Hepatocyte (in vitro differentiated cells): Measurements from ENCODE around the gene CCNK. TPM values are rescaled to one million over a fixed set of nuclear protein-coding genes. Genes with fewer than 3 reads are reported as not detected.

ENCODE experiments used
- DNase-seq: peaks from one replicate; pipeline ENCODE4 v3.0.0-alpha.2; 2016; ENCODE audit warnings: low spot score
- H2AFZ ChIP-seq: fragments of 200-600 bp; sonication (generic); 2 replicates; pipeline ENCODE4 v1.6.0; 2016; ENCODE audit warnings: antibody characterized with exemption, mild to moderate bottlenecking
- H3K27ac ChIP-seq: fragments of 200-600 bp; sonication (generic); 2 replicates; pipeline ENCODE4 v1.5.1; 2016; ENCODE audit warnings: mild to moderate bottlenecking
- H3K27me3 ChIP-seq: fragments of 200-600 bp; sonication (generic); 2 replicates; pipeline ENCODE4 v1.6.1; 2016
- H3K36me3 ChIP-seq: fragments of 200-600 bp; sonication (generic); replicated peaks from 2 replicates; pipeline ENCODE4 v1.5.1; 2016; ENCODE audit warnings: low read depth; ENCODE audit not compliant: insufficient read depth
- H3K4me1 ChIP-seq: fragments of 200-600 bp; sonication (generic); 2 replicates; pipeline ENCODE4 v1.5.1; 2016; ENCODE audit warnings: mild to moderate bottlenecking, moderate library complexity; ENCODE audit not compliant: insufficient read depth
- H3K4me2 ChIP-seq: fragments of 200-600 bp; sonication (generic); 2 replicates; pipeline ENCODE4 v1.6.0; 2016
- H3K4me3 ChIP-seq: fragments of 200-600 bp; sonication (generic); 2 replicates; pipeline ENCODE4 v1.5.1; 2016; ENCODE audit warnings: mild to moderate bottlenecking
- H3K79me2 ChIP-seq: fragments of 200-600 bp; sonication (generic); 2 replicates; pipeline ENCODE4 v1.6.0; 2017; ENCODE audit warnings: mild to moderate bottlenecking
- H3K9me2 ChIP-seq: fragments of 200-600 bp; sonication (generic); replicated peaks from 2 replicates; pipeline ENCODE4 v1.6.0; 2017; ENCODE audit warnings: mild to moderate bottlenecking; ENCODE audit not compliant: insufficient read depth
- H3K9me3 ChIP-seq: fragments of 200-600 bp; sonication (generic); 2 replicates; pipeline ENCODE4 v1.5.1; 2016; ENCODE audit warnings: low read depth, mild to moderate bottlenecking
- H4K20me1 ChIP-seq: fragments of 200-600 bp; sonication (generic); 2 replicates; pipeline ENCODE4 v1.6.0; 2016; ENCODE audit warnings: mild to moderate bottlenecking; ENCODE audit not compliant: insufficient read depth, poor library complexity, severe bottlenecking
- EZH2 ChIP-seq: fragments of 200-600 bp; sonication (generic); IDR thresholded peaks from 2 replicates; pipeline ENCODE4 v1.6.1; 2016; ENCODE audit warnings: antibody characterized with exemption, mild to moderate bottlenecking, borderline replicate concordance
- EZH2phosphoT487 ChIP-seq: fragments of 200-600 bp; sonication (generic); IDR thresholded peaks from one replicate; pipeline ENCODE4 v1.6.1; 2018; ENCODE audit warnings: antibody characterized with exemption, mild to moderate bottlenecking, low read depth, moderate library complexity; ENCODE audit not compliant: unreplicated experiment, severe bottlenecking
- WGBS: methylation state at CpG from one replicate; pipeline ENCODE4 v1.1.6; 2016; ENCODE audit warnings: low lambda C conversion rate; ENCODE audit errors: missing lambda C conversion rate; 5-methylcytosine and 5-hydroxymethylcytosine counted together
- polyA plus RNA-seq: library from polyadenylated mRNA; unstranded; fragments of >200 nt; fragmentation: Nextera tagmentation; extraction: Ambion mirVana; gene quantifications from 2 replicates; pipeline ENCODE4 v1.2.1, GENCODE V29; 2016
- total RNA-seq: library from RNA; depleted of rRNA; stranded (reverse); fragments of >200 nt; gene quantifications from 2 replicates; pipeline ENCODE4 v1.2.3, GENCODE V29; 2014
- TF ChIP-seq, protein P1 (sequence below): fragments of 200-600 bp; sonication (generic); IDR thresholded peaks from 2 replicates; pipeline ENCODE4 v1.5.1; 2016; ENCODE audit warnings: antibody characterized with exemption, mild to moderate bottlenecking; ENCODE audit not compliant: poor library complexity

CCNK gene
- total and polyA plus RNA-seq, 2 experiments from 2014 or later: 11.1 to 15.6 TPM

- TF ChIP-seq, protein P1, sequence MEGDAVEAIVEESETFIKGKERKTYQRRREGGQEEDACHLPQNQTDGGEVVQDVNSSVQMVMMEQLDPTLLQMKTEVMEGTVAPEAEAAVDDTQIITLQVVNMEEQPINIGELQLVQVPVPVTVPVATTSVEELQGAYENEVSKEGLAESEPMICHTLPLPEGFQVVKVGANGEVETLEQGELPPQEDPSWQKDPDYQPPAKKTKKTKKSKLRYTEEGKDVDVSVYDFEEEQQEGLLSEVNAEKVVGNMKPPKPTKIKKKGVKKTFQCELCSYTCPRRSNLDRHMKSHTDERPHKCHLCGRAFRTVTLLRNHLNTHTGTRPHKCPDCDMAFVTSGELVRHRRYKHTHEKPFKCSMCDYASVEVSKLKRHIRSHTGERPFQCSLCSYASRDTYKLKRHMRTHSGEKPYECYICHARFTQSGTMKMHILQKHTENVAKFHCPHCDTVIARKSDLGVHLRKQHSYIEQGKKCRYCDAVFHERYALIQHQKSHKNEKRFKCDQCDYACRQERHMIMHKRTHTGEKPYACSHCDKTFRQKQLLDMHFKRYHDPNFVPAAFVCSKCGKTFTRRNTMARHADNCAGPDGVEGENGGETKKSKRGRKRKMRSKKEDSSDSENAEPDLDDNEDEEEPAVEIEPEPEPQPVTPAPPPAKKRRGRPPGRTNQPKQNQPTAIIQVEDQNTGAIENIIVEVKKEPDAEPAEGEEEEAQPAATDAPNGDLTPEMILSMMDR: no peak
- no peak for TF ChIP-seq EZH2
- Histone ChIP-seq H3K79me2 (peaks cover 43% of the 10 kb centered on the region), H3K4me3 (no peak overlapping the region), H3K4me1 (peaks cover 24% of the 10 kb centered on the region), H3K27ac (no peak overlapping the region), H3K4me2 (no peak overlapping the region), H4K20me1 (peaks cover 38% of the 10 kb centered on the region), H3K9me3 (no peaks in the 10 kb centered on the region), H3K27me3 (no peaks in the 10 kb centered on the region), H2AFZ (no peak overlapping the region), H3K9me2 (no peaks in the 10 kb centered on the region), H3K36me3 (no peaks in the 10 kb centered on the region)
- WGBS: 97% methylated on average over 8 of the region's 8 CpGs
- no peak for DNase-seq
Observed at GRCh38 chr14:99519347-99519881, 38.2 kb downstream of the CCNK start.

- Histone ChIP-seq H2AFZ (no peak overlapping the region), H3K9me3 (no peaks in the 10 kb centered on the region), H4K20me1 (peaks cover 38% of the 10 kb centered on the region), H3K27me3 (no peaks in the 10 kb centered on the region), H3K27ac (no peak overlapping the region), H3K4me2 (no peak overlapping the region), H3K9me2 (no peaks in the 10 kb centered on the region), H3K4me3 (no peak overlapping the region), H3K79me2 (peaks cover 43% of the 10 kb centered on the region), H3K36me3 (no peaks in the 10 kb centered on the region), H3K4me1 (peaks cover 30% of the 10 kb centered on the region)
- TF ChIP-seq EZH2 (no peak), EZH2phosphoT487 (no peak)
- TF ChIP-seq, protein P1: no peak
- no peak for DNase-seq
- WGBS: 95% methylated on average over 4 of the region's 6 CpGs
Observed at GRCh38 chr14:99519931-99520421, 38.8 kb downstream of the CCNK start.

- Histone ChIP-seq H3K9me2 (no peaks in the 10 kb centered on the region), H4K20me1 (peaks cover 38% of the 10 kb centered on the region), H3K27ac (no peak overlapping the region), H3K4me1 (peaks cover 36% of the 10 kb centered on the region), H3K79me2 (peaks cover 47% of the 10 kb centered on the region), H3K4me2 (no peak overlapping the region), H2AFZ (no peak overlapping the region), H3K4me3 (no peak overlapping the region), H3K36me3 (no peaks in the 10 kb centered on the region), H3K27me3 (no peaks in the 10 kb centered on the region), H3K9me3 (no peaks in the 10 kb centered on the region)
- TF ChIP-seq, protein P1: no peak
- TF ChIP-seq EZH2 (no peak), EZH2phosphoT487 (no peak)
- no peak for DNase-seq
- WGBS: 78% methylated on average over 9 of the region's 11 CpGs
Observed at GRCh38 chr14:99520571-99521081, 39.4 kb downstream of the CCNK start.
